ENCODE data around the gene MEIS2.

DNA sequence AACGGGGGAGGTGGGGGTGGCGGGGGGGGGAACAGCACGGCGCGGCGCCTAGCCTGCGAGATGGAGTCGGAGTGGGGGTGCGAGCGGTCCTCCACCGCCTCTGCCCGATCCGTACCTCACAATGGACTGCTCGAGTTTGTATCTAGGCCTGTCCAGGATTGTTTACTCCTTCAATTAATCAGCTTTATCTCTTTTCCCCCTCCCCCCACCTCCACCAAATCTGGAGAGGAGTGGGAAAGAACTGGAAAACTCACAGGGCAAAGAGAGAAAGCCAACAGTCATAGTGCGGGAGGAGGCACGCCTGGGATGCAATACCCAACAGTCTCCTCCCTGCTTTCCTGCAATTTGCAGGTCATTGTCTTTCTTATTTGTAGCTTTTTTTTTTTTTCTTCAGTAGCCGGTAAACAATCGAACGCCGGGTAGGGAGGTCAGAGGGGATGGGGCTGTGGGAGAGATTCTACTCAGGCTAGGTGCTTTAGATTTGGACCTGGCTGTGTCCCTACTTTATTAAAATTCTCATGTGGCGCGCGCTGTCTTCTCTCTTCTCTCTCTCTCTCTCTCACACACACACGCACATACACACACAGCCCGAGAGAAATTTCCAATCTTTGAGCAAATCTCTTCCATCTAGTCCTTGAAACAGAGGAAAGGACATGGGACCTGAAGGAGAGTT is 6.9 kb upstream of the MEIS2 start:
- TF ChIP-seq, protein P1, sequence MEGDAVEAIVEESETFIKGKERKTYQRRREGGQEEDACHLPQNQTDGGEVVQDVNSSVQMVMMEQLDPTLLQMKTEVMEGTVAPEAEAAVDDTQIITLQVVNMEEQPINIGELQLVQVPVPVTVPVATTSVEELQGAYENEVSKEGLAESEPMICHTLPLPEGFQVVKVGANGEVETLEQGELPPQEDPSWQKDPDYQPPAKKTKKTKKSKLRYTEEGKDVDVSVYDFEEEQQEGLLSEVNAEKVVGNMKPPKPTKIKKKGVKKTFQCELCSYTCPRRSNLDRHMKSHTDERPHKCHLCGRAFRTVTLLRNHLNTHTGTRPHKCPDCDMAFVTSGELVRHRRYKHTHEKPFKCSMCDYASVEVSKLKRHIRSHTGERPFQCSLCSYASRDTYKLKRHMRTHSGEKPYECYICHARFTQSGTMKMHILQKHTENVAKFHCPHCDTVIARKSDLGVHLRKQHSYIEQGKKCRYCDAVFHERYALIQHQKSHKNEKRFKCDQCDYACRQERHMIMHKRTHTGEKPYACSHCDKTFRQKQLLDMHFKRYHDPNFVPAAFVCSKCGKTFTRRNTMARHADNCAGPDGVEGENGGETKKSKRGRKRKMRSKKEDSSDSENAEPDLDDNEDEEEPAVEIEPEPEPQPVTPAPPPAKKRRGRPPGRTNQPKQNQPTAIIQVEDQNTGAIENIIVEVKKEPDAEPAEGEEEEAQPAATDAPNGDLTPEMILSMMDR (IDR thresholded peaks at IDR 0.05; ENCODE audit: borderline replicate concordance, extremely low read depth, low read length, poor library complexity, severe bottlenecking): no peak
- TF ChIP-seq EZH2 (IDR thresholded peaks at IDR 0.05; ENCODE audit: borderline replicate concordance, low read depth, low read length, severe bottlenecking): no peak

Data from DND-41 (cell line).